Measurements from ENCODE around the gene SPATS2. TPM values are rescaled to one million over a fixed set of nuclear protein-coding genes. Genes with fewer than 3 reads are reported as not detected.

Gene SPATS2
- polyA plus RNA-seq, 1 of the 3 experiments (the other 2 are of a cell fraction) = 72.9 TPM

GRCh38 chr12:49557917-49558215, 190.6 kb downstream of the SPATS2 start:
- Histone ChIP-seq H3K4me2 (no peak overlapping the region), H3K9me3 (no peaks in the 10 kb centered on the region), H3K79me2 (ENCODE audit: insufficient read depth) (no peaks in the 10 kb centered on the region), H3K9me2 (no peaks in the 10 kb centered on the region), H3K36me3 (replicated peaks in 1 of 2; ENCODE audit: control insufficient read depth in 1 of 2, insufficient read depth in 2 of 2, low read length in 1 of 2) (peaks cover 19 to 50% of the 10 kb centered on the region in 2 experiments), H3F3A (replicated peaks; ENCODE audit: insufficient read depth) (peaks cover 5% of the 10 kb centered on the region), H4K20me1 (ENCODE audit: insufficient read depth) (no peaks in the 10 kb centered on the region), H3K4me1 (ENCODE audit: control insufficient read depth in 1 of 2, insufficient read depth in 2 of 2, low read depth in 1 of 2, low read length in 1 of 2) (no peaks in the 10 kb centered on the region), H3K9ac (no peak overlapping the region), H3K27ac (ENCODE audit: low read depth in 2 of 2, low read length in 1 of 2) (no peak overlapping the region), H3K27me3 (ENCODE audit: insufficient read depth) (no peaks in the 10 kb centered on the region), H3K4me3 (ENCODE audit: low read depth in 2 of 2, low read length in 1 of 2) (no peak overlapping the region), H2AFZ (ENCODE audit: low read depth) (no peak overlapping the region)
- TF ChIP-seq TEAD4 (IDR thresholded peaks at IDR 0.05; ENCODE audit: borderline replicate concordance, insufficient read depth) (no peak), CTCF (IDR thresholded peaks at IDR 0.05) (peak; percentile 28; the same call in 1 of the 2 replicates), MEF2A (IDR thresholded peaks at IDR 0.05; ENCODE audit: borderline replicate concordance, low read depth) (no peak), FOSL2 (IDR thresholded peaks at IDR 0.05; ENCODE audit: borderline replicate concordance, low read depth) (no peak), NRF1 (IDR thresholded peaks at IDR 0.05; ENCODE audit: low read depth, low read length) (no peak), MXI1 (IDR thresholded peaks at IDR 0.05; ENCODE audit: low read depth, low read length) (no peak), FOXM1 (IDR thresholded peaks at IDR 0.05; ENCODE audit: low read depth) (no peak)
- TF ChIP-seq, protein P1, sequence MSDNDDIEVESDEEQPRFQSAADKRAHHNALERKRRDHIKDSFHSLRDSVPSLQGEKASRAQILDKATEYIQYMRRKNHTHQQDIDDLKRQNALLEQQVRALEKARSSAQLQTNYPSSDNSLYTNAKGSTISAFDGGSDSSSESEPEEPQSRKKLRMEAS (IDR thresholded peaks at IDR 0.05; ENCODE audit: low read depth) = no peak
- TF ChIP-seq, protein P2, sequence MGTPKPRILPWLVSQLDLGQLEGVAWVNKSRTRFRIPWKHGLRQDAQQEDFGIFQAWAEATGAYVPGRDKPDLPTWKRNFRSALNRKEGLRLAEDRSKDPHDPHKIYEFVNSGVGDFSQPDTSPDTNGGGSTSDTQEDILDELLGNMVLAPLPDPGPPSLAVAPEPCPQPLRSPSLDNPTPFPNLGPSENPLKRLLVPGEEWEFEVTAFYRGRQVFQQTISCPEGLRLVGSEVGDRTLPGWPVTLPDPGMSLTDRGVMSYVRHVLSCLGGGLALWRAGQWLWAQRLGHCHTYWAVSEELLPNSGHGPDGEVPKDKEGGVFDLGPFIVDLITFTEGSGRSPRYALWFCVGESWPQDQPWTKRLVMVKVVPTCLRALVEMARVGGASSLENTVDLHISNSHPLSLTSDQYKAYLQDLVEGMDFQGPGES (IDR thresholded peaks at IDR 0.05; ENCODE audit: low read depth, low read length) = no peak
- WGBS (ENCODE audit: low lambda C conversion rate) = 79% methylated on average over 2 of the region's 7 CpGs
- ChIA-PET CTCF (interaction anchor here (0.6 to 9.9 kb wide), 3 partner anchors 20 to 200 kb away, joined by 3 to 76 read pairs (median 5); no protein-coding TSS in a partner anchor), POLR2A (interaction anchor here (1.4 kb wide), 1 partner anchor 9 kb away, joined by 4 read pairs; no protein-coding TSS in a partner anchor)
- DNase-seq = no peak

GRCh38 chr12:49558526-49558925, 191.3 kb downstream of the SPATS2 start:
- Histone ChIP-seq H3K9me2 (no peaks in the 10 kb centered on the region), H3K27me3 (ENCODE audit: insufficient read depth) (no peaks in the 10 kb centered on the region), H3F3A (replicated peaks; ENCODE audit: insufficient read depth) (peaks cover 3% of the 10 kb centered on the region), H3K79me2 (ENCODE audit: insufficient read depth) (no peaks in the 10 kb centered on the region), H3K36me3 (replicated peaks in 1 of 2; ENCODE audit: control insufficient read depth in 1 of 2, insufficient read depth in 2 of 2, low read length in 1 of 2) (peaks cover 19 to 57% of the 10 kb centered on the region in 2 experiments), H3K4me1 (ENCODE audit: control insufficient read depth in 1 of 2, insufficient read depth in 2 of 2, low read depth in 1 of 2, low read length in 1 of 2) (no peaks in the 10 kb centered on the region), H3K9ac (no peak overlapping the region), H2AFZ (ENCODE audit: low read depth) (no peak overlapping the region), H4K20me1 (ENCODE audit: insufficient read depth) (no peaks in the 10 kb centered on the region), H3K9me3 (no peaks in the 10 kb centered on the region), H3K27ac (ENCODE audit: low read depth in 2 of 2, low read length in 1 of 2) (no peak overlapping the region), H3K4me2 (no peak overlapping the region), H3K4me3 (ENCODE audit: low read depth in 2 of 2, low read length in 1 of 2) (no peak overlapping the region)
- no peak for DNase-seq
- ChIA-PET CTCF (interaction anchor here (0.6 to 9.9 kb wide), 4 partner anchors 24 to 200 kb away, joined by 3 to 76 read pairs (median 4); no protein-coding TSS in a partner anchor), POLR2A (interaction anchor here (1.4 kb wide), 1 partner anchor 9 kb away, joined by 4 read pairs; no protein-coding TSS in a partner anchor)
- WGBS (ENCODE audit: low lambda C conversion rate) = 96% methylated on average over 12 of the region's 13 CpGs
- TF ChIP-seq NFIC (IDR thresholded peaks at IDR 0.05; ENCODE audit: borderline replicate concordance) (no peak), SMC3 (IDR thresholded peaks at IDR 0.05; ENCODE audit: low read depth, low read length) (no peak), YY1 (IDR thresholded peaks at IDR 0.05; ENCODE audit: low read depth) (no peak), MXI1 (IDR thresholded peaks at IDR 0.05; ENCODE audit: low read depth, low read length) (no peak), EZH2phosphoT487 (IDR thresholded peaks at IDR 0.05; ENCODE audit: borderline replicate concordance, low read depth) (no peak), MEF2A (IDR thresholded peaks at IDR 0.05; ENCODE audit: borderline replicate concordance, low read depth) (no peak), EP300 (IDR thresholded peaks at IDR 0.05; ENCODE audit: borderline replicate concordance in 1 of 2, low read depth in 1 of 2, low read length in 1 of 2) (no peak), FOXJ3 (CRISPR knock-in tag; IDR thresholded peaks at IDR 0.05) (no peak), RXRA (IDR thresholded peaks at IDR 0.05; ENCODE audit: borderline replicate concordance, low read depth) (no peak), TAF1 (IDR thresholded peaks at IDR 0.05; ENCODE audit: borderline replicate concordance, low read depth, low read length) (no peak), ELF1 (IDR thresholded peaks at IDR 0.05) (no peak), RAD21 (IDR thresholded peaks at IDR 0.05; ENCODE audit: low read length) (no peak)
- TF ChIP-seq, protein P1 (IDR thresholded peaks at IDR 0.05; ENCODE audit: low read depth) = no peak
- TF ChIP-seq, protein P2 (IDR thresholded peaks at IDR 0.05; ENCODE audit: low read depth, low read length) = no peak
- TF ChIP-seq, protein P3, sequence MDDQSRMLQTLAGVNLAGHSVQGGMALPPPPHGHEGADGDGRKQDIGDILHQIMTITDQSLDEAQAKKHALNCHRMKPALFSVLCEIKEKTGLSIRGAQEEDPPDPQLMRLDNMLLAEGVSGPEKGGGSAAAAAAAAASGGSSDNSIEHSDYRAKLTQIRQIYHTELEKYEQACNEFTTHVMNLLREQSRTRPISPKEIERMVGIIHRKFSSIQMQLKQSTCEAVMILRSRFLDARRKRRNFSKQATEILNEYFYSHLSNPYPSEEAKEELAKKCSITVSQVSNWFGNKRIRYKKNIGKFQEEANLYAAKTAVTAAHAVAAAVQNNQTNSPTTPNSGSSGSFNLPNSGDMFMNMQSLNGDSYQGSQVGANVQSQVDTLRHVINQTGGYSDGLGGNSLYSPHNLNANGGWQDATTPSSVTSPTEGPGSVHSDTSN (IDR thresholded peaks at IDR 0.05) = no peak
